GM18867 (cell line): Measurements from ENCODE around the gene CRLF1.
A peak's percentile ranks its signal among the peaks of the same experiment; 100 is the strongest.
"Not testable (repeated sequence)": the region's sequence is repeated elsewhere in the genome, so short reads cannot be mapped to it uniquely, and the experiment has no call there.

Experiments used
- ATAC-seq: cut with Tn5 transposase; IDR thresholded peaks from one replicate; pipeline ENCODE4 v1.9.1; 2021; ENCODE audit warnings: mild to moderate bottlenecking, moderate library complexity; ENCODE audit not compliant: unreplicated experiment

The CRLF1 gene

GRCh38 chr19:18594096-18594823 lies 12.3 kb downstream of the CRLF1 start:
- no peak for ATAC-seq

- no peak for ATAC-seq
Observed at GRCh38 chr19:18593367-18594095, 13.1 kb downstream of the CRLF1 start.

- not testable (repeated sequence) for ATAC-seq
Observed at GRCh38 chr19:18592732-18593131, 13.9 kb downstream of the CRLF1 start.

- ATAC-seq = no peak
Observed at GRCh38 chr19:18591735-18592385, 14.7 kb downstream of the CRLF1 start.

DNA sequence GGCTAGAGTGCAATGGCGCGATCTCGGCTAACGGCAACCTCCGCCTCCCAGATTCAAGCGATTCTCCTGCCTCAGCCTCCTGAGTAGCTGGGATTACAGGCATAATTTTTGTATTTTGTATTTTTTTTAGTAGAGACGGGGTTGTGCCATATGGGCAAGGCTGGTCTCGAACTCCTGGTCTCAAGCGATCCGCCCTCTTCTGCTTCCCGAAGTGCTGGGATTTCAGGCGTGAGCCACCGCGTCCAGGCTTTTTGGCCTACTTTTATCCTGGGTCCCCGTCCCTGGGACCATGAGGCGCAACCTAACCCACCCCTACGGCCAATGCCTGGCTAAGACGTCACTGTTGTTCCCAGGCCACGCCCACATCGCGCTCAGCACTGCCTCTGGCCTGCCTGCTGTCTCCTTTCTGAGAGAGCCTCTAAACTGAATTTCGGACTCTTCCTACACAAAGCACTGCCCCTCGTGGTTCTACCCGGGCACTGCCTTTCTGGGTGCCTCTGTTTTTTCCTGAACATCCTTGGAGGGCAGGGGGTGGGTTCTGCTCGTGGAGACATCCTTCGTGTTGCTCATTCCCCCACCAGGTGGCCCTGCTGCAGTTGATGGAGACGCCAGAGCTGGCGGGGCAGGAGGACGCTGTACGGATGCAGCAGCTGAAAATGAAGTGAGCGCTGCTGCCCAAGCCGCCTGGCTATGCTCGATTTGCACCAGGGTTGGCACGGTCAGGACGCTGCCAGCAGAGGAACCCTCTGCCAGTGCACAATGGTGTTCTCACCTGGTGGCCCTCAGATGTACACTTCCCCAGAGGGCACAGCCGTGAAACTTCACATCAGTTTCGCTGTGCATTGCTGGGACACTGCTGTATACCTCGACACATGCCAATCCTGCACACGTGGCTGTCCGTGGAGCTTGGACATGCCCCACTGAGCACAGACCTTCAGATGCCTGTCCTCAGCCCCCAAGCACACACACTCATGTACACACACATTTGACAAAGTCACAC lies 16.0 kb downstream of the CRLF1 start:
- ATAC-seq = no peak

DNA sequence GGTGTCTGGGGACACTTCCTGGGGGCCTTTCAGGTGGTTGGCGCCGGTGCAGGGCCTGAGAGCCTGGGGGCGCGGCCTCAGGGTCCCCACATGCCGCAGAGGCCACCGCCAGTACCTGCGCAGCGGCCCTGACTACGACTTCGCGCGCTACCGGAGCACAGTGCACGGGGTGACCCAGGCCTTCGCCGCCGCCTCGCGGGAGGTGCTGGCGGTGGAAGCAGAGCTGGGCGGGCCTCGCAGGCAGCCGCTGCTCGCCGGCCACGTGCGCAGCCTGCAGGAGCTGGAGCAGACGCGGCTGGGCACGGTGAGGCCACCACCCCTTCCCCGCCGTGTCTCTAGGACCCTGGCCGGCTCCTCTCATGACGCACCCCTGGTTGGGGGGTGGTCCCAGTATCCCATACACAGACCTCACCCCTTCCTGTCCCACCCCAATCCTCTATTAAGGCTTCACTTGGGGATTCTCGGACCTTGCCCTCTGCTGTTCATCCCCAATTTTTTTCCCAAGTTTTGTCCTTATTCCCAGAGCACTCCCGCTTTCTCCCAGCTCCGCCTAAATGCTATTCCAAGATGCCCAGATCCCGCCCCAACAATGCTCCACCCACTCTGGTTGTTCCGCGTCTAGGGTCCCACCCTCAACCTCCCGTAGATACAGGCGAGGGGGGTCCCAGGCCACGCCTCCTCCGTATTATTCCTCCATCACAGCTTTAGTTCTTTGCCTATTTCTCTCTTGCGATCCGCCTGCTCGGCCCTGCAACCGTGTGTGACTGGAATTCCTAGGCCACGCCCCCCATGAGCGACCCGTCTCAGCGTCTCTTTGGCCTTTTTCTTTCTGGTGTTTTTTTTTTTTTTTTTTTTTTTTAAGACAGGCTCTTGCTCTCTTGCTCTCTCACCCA lies 17.0 kb downstream of the CRLF1 start:
- peak; percentile 28 for ATAC-seq

DNA sequence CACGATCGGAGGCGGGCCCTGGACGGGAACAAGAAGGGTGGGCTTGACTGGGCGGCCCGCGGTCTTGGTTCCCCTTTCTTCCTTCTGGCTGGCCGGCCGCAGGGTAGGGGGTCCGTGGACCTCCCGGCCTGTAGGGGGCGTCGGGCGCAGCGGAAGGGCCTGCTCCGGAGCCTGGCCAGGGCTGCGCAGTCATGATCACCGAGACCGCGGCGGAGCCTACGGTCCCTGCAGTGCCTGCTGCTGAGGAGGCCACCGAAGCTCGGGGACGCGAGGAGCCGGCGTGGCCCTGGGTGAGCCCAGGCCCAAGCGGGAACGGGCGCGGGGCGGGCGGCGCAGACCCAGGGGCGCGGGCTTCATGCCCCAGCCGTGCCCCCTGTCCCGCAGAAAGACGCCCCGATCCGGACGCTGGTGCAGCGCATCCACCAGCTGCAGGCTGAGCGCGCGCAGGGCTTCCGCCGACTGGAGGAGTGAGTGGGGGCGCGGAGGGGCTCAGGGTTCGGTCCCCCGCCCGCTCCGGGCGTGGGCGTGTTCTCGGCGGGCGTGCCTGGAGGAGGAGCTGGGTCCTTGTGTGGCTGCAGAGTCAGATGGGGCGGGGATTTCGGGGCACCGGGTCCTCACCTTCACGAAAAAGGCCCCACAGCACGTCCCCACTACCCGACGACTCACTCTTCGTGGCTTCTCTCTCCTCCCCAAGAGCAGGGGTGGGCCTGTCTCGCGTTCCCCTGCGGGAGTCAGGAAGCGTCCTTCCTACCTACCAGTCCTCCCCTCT lies 17.8 kb downstream of the CRLF1 start, which contains the start of gene REX1BD:
REX1BD (plus strand) TSS at position 188 of the 769 bp plus-strand sequence; CDS start at position 192, 4 bp downstream.
- ATAC-seq = peak; percentile 81

- ATAC-seq = no peak
Observed at GRCh38 chr19:18587962-18588610, 18.5 kb downstream of the CRLF1 start.

GRCh38 chr19:18587561-18587960 lies 19.0 kb downstream of the CRLF1 start:
- ATAC-seq = no peak

GRCh38 chr19:18586306-18586705 lies 20.3 kb downstream of the CRLF1 start:
- ATAC-seq = no peak

GRCh38 chr19:18580311-18580710 lies 26.3 kb downstream of the CRLF1 start:
- no peak for ATAC-seq

DNA sequence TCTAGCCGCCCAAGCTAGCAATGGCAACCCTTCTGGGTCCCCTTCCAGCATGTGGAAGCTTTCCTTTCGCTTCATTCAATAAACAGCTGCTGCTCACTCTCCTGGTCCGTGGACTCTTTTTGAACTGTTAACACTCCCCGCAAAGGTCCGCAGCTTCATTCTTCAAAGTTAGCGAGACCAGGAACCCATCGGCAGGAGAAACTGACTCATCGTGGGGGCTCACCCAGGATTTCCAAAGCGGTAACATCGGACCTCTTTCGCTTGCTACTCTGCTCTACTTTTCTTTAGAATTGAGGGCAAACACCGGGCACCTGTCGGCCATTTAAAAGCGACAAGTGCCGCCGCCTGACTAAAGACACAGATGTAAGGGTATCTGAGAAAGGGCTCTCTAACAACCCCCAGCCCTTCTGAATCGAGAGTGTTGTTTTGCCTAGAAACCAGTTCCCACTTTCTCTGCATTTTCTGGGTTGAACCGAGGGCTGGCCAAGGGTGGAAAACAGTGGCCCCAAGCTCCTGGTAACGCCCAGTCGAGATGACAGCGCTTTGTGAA lies 29.2 kb downstream of the CRLF1 start:
- no peak for ATAC-seq

- no peak for ATAC-seq
Observed at GRCh38 chr19:18576383-18576782, 30.2 kb downstream of the CRLF1 start.

GRCh38 chr19:18574691-18575291 lies 31.8 kb downstream of the CRLF1 start:
- ATAC-seq = no peak

DNA sequence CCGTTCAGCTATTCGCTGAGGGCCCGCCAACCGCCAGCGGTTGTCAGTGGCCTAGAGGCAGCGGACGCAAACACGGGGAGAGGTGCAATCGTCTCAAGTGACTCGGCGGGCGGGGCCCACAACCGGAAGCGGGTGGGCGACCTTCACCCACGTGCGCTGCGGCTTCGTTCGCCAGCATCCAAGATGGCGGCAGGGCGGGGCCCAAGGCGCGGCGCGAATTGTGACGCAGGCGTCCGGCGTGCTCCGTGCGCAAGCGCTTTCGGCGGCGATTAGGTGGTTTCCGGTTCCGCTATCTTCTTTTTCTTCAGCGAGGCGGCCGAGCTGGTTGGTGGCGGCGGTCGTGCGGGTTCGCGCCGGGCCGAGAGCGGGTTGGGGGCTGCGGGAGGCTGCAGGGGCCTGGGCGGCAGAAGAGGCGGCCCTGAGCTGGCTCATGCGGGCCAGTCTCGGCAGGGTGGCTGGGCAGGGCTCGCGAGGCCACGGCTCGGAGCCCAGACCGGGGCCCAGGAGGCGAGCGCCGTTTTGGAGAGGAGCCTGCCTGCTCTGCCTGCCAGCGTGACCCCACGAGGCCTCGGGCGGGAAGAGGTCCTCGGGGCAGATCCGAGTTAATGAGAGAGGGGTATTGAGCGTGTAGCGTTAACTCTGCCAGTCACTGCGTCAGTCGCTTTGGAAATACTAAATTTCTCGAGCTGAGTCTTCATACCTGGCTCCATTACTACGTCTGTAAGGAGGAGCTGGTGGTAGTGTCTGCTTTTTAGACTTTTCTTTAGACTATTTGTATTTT lies 34.8 kb downstream of the CRLF1 start, which contains the start of gene UBA52:
UBA52 (plus strand) TSS at position 294 of the 781 bp plus-strand sequence. CDS start 1,444 bp downstream, outside the sequence.
- ATAC-seq = peak; percentile 89

- ATAC-seq = no peak
Observed at GRCh38 chr19:18568367-18568766, 38.2 kb downstream of the CRLF1 start.

- no peak for ATAC-seq
Observed at GRCh38 chr19:18566953-18567352, 39.6 kb downstream of the CRLF1 start.
